ENCODE data around the gene VIT.
"Not testable (repeated sequence)": the region's sequence is repeated elsewhere in the genome, so short reads cannot be mapped to it uniquely, and the experiment has no call there.

VIT gene

GRCh38 chr2:36677386-36677785 lies 19.1 kb upstream of the VIT start:
- no peak for FAIRE-seq

GRCh38 chr2:36677996-36678605 lies 18.4 kb upstream of the VIT start:
- DNase-seq (ENCODE audit: low spot score): no peak
- no peak for FAIRE-seq

More at GRCh38 chr2:36677386-36677785, 19.1 kb upstream of the VIT start:
- no peak for DNase-seq (ENCODE audit: low spot score)

- FAIRE-seq: no peak
These were observed 17.7 kb upstream of the VIT start for GRCh38 chr2:36678856-36679255.

GRCh38 chr2:36680012-36680411 lies 16.5 kb upstream of the VIT start:
- DNase-seq (ENCODE audit: low spot score) (no peak), FAIRE-seq (no peak)

More at GRCh38 chr2:36678856-36679255, 17.7 kb upstream of the VIT start:
- DNase-seq (ENCODE audit: low spot score): no peak

DNA sequence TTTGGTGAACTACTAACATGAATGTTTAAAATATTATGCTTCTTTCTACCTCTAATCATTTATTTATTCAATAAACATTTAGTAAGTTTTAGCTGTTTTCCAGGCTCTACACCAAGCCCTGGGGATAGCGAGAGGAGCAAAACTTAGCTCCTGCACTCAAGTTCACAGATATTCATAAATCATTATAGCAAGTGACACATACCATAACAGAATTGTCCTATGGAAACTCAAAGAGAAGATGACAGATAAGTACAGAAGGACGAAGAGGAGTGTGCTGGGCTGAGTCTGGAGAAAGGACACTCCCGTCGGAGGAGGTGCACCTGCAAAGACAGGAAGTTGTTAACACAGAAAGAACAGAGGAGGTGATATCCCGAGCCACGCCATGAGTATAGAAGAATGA lies 13.9 kb upstream of the VIT start:
- FAIRE-seq (no peak), DNase-seq (ENCODE audit: low spot score) (no peak)

- DNase-seq (ENCODE audit: low spot score) (no peak), FAIRE-seq (no peak)
These were observed 13.5 kb upstream of the VIT start for GRCh38 chr2:36683002-36683401.

DNA sequence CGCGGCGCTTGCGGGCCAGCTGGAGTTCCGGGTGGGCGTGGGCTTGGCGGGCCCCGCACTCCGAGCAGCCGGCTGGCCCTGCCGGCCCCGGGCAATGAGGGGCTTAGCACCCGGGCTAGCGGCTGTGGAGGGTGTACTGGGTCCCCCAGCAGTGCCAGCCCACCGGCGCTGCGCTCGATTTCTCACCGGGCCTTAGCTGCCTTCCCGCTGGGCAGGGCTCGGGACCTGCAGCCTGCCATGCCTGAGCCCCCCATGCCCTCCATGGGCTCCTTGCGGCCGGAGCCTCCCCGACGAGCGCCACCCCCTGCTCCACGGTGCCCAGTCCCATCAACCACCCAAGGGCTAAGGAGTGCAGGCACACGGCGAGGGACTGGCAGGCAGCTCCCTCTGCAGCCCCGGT lies 8.2 kb upstream of the VIT start:
- not testable (repeated sequence) for FAIRE-seq; DNase-seq (ENCODE audit: low spot score)

GRCh38 chr2:36689013-36689412 lies 7.5 kb upstream of the VIT start:
- FAIRE-seq: not testable (repeated sequence)

GRCh38 chr2:36692121-36692520 lies 4.4 kb upstream of the VIT start:
- no peak for FAIRE-seq
- DNase-seq (ENCODE audit: low spot score): no peak

More at GRCh38 chr2:36689013-36689412, 7.5 kb upstream of the VIT start:
- not testable (repeated sequence) for DNase-seq (ENCODE audit: low spot score)

- DNase-seq (ENCODE audit: low spot score) (no peak), FAIRE-seq (no peak)
These were observed 2.7 kb upstream of the VIT start for GRCh38 chr2:36693825-36694224.

GRCh38 chr2:36695746-36696415 lies 626 bp upstream of the VIT start:
- no peak for DNase-seq (ENCODE audit: low spot score)
- no peak for FAIRE-seq

DNA sequence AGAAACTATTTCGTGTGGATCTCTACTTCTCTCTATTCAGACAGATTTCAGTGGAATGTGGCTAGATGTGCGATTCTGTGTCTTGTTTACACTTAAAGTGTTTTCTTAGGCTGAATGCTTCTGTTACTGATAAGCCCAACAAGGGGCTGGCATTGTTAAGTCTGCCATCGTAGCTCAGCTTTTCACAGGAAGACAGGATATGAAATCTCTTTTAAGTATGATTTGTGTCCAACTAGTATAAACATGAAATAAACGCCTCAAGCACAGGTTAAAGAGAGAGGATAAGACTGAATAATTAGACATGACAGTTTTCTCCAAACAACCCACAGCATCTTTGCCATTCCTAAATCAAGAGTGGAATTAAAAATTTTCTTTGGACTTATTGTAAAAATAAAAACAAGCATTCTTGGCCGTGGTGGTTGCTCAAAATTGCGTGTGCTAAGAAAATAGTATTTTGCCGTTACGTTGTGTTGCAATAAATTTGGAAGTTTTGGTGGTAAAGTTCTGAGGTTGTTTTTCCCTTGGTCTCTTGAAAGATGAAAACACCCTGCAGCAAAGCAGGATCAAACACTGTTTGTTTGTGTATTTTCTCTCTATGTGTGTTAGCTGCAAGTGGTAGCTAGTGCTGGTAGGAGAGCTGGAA lies 1.0 kb downstream of the VIT start:
- no peak for FAIRE-seq
- no peak for DNase-seq (ENCODE audit: low spot score)

GRCh38 chr2:36698993-36699392 lies 2.5 kb downstream of the VIT start:
- FAIRE-seq (no peak), DNase-seq (ENCODE audit: low spot score) (no peak)

DNA sequence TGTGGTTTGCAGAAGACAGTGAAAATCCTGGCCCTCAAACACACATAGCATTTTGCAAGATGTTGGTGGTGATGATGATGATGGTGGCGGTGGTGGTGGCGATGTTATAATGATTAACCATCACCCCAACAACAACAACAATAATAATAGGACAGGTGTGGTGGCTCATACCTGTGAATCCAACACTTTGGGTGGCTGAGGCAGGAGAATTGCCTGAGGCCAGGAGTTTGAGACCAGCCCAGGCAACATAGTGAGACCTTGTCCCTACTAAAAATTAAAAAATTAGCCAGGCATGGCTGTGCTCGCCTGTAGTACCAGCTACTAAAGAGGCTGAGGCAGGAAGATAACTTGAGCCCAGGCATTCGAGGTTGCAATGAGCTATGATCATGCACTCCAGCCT lies 3.8 kb downstream of the VIT start:
- no peak for FAIRE-seq
- DNase-seq (ENCODE audit: low spot score): no peak

DNA sequence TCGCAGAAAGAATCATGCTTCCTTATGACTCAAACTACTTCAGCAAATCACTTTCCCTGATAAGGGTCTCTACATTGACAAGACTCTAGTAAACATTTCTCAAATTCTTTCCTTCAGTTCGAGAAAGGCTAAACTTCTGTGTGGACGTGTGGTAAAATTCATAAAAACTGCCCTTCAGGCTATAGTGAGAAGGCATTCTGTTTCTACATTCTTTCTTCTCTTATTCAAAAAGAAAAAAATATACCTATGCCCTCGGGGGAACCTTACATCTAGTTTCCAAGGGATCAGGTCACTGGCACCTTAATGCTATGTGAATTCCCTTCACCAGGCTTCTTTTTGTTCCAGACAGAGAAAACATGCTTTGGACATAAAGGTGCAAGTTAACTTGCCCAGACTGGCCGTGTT lies 4.9 kb downstream of the VIT start:
- FAIRE-seq (no peak), DNase-seq (ENCODE audit: low spot score) (no peak)

DNA sequence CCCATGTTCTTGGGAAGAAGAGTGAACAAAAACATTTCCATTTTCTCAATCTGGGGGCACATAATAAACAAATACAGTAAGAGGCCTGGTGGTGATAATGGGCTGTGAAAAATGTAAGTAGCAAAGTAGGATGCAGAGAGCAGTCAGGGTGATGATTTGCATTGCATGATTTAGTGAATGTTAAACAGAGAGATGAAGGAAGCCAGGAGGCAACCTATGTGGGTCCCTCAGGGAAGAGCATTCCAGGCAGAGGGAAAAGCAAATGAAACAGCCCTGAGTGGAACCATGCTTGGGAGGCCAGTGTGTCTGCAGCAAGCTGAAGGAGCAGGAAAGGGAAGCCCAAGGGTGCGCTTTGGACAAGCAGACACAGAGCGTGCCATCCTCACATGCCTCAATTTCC lies 5.4 kb downstream of the VIT start:
- no peak for DNase-seq (ENCODE audit: low spot score)
- FAIRE-seq: no peak

GRCh38 chr2:36702781-36703180 lies 6.3 kb downstream of the VIT start:
- no peak for FAIRE-seq
- no peak for DNase-seq (ENCODE audit: low spot score)

- no peak for FAIRE-seq
These were observed 8.1 kb downstream of the VIT start for GRCh38 chr2:36704475-36705150.

DNA sequence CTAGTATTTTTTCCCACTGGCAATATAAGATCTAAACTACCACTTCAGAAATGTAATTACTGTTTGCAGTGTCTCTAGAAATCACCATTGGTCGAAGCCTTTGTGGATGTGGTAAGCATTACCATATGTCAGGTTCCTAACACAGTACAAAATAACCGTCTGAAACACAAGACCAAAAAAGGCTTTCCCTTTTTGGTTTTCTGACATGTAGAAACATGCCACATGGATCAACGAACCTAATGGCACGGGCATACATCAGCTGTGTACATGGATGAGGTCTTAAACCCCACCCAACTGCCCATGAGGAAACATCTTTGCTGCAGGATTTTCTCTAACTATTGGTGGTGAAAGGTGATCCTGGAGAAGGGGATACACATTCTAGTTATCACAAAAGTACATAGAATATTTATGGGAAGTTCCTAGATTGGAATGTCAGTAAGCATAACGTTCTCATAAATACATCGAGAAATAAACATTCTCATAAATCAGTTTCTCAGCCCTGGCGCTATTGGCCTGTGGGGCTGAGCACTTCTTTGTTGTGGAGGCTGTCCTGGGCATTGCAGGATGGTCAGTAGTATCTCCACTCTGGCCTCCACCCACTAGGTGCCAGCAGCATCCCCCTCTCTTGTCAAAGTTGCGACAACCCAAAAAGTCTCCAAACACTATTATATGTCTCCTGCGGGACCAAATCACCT lies 9.0 kb downstream of the VIT start:
- FAIRE-seq: no peak

More at GRCh38 chr2:36704475-36705150, 8.1 kb downstream of the VIT start:
- DNase-seq (ENCODE audit: low spot score): no peak

GRCh38 chr2:36706021-36706876 lies 9.7 kb downstream of the VIT start:
- no peak for FAIRE-seq
- DNase-seq (ENCODE audit: low spot score): no peak

More for the DNA sequence above, 9.0 kb downstream of the VIT start:
- DNase-seq (ENCODE audit: low spot score): no peak

All from RCC 7860 (cell line).